GM19238 (cell line): Measurements from ENCODE around the gene RPS16.

Experiments used
- DNase-seq: peaks from one replicate; pipeline ENCODE4 v3.0.0; 2011; ENCODE audit warnings: low spot score; ENCODE audit not compliant: insufficient read length

Gene RPS16

DNA sequence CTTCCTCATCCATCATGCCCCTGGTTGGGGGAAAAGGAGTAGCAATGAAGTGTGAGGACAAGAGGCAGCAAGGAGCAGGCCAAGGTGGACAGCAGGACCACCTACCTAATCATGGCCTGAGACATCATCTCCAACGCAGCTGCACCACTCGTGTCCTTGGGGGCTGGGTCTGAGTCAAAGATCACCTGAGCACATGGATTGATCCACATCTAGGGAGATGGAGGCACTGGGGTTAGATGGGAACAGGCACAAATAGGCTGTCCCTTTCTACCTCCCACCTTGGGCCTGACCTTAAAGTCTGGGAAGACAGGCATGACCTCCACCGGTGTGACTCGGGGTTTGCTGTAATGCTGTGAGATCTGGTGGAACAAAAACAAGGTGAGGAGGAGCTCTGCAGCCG is 47.1 kb downstream of the RPS16 start:
- no peak for DNase-seq

DNA sequence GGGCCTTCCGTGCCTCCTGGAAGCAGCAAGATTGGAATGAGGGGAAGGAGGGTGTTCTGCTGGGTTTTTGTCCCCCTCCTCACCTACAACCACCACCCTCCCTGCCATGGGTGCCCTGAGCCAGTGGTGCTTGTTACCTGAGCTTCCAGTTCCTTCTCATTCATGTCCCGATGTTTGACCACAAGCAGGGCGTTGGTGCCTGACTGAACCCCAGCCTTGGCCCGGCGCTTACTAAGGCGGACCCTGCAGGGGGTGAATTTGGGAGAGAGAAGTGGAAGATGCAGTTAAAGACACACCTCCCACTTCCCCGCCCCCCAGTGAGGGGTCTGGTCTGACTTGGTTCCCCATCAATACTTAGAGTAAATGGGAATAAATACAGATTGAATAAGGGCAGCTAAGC is 49.2 kb downstream of the RPS16 start:
- DNase-seq, result no peak

DNA sequence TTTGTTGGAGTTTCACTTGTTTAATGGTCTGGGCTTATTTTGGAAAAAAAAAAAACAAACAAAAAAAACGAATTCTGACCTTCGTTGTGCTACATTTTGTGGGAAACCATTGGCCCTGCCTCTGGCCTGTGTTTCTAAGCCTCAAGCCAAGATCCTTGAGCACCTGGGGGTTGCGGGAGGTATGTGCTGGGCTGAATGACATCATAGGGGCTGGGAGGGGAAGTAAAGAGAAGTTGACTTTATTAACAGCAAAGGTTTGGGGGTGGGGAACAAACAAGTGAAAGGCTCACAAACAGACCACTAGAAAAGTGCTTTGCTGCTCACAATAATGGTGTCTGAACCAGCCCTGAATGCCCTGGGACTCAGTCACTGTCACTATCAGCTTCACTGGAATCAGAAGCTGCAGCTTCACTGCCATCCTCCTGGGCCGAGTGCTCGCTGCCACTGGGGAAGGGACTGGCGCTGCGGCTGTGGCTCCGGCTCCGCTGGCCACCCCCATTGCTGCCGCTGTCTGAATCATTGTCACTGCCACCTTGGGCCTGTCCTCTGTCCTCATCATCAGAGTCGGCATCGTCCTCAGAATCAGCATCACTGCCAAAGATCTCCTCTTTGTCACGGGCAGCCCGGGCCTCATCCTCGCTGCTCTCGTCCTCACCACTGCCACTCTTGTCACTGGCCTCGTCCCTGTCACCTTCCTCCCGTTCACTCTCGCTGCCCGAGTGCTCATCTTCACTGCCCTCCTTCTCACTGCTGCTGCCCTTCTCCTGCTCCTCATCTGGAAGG is 49.9 kb downstream of the RPS16 start:
- DNase-seq, result no peak

DNA sequence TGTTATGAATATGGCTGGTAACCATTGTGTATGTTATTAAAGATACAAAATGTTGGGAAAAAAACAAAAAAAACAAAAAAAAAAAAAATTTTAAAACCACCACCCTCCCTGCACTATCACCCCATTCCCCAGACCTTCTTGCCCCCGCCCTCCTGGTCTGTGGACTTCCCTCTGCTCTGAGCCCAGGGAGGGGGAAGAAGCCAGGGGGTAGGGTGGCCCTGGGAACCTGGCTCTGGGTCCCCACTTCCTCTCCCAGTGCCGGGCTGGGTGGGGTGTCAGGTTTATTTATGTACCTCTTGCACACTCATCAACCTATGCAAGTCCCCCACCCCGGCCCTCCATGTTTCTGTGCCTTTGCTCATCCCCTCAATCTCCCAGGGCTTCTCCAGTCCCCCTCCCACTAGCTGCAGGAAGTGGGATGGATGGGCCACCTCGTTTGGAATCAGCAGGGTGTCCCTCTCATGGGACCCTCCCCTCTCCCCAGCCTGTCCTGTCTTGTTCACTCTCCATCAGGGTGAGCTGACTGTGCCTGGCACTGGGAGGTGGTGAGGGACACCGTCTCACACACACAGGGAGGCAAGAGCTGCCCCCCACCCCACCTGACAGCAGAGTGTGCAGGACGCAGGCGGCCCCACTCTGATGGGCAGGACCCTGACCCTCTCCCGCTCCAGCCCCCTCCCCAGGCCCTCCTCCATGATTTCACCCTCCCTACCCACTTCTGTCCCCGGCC is 50.7 kb downstream of the RPS16 start:
- no peak for DNase-seq
